Umbilical cord (tissue), 2 donors: Measurements from ENCODE around the gene ZBED4. TPM values are rescaled to one million over a fixed set of nuclear protein-coding genes. Genes with fewer than 3 reads are reported as not detected.
A peak's percentile ranks its signal among the peaks of the same experiment; 100 is the strongest.

Source experiments
- DNase-seq: peaks from one replicate; pipeline ENCODE4 v3.0.0-alpha.2; 2015; ENCODE audit warnings: low spot score
- total RNA-seq: library from RNA; depleted of rRNA; stranded (reverse); fragments of >200 nt; gene quantifications from one replicate; pipeline ENCODE4 v1.2.3, GENCODE V29; 2014; ENCODE audit warnings: low replicate concordance; ENCODE audit not compliant: insufficient read depth

Gene ZBED4
- total RNA-seq, 1 donor from 2014 or later, result 10.8 TPM

GRCh38 chr22:49900441-49901230 is 47.0 kb downstream of the ZBED4 start:
- no peak for DNase-seq

- no peak for DNase-seq
These were observed 47.8 kb downstream of the ZBED4 start for GRCh38 chr22:49901457-49901856.

DNA sequence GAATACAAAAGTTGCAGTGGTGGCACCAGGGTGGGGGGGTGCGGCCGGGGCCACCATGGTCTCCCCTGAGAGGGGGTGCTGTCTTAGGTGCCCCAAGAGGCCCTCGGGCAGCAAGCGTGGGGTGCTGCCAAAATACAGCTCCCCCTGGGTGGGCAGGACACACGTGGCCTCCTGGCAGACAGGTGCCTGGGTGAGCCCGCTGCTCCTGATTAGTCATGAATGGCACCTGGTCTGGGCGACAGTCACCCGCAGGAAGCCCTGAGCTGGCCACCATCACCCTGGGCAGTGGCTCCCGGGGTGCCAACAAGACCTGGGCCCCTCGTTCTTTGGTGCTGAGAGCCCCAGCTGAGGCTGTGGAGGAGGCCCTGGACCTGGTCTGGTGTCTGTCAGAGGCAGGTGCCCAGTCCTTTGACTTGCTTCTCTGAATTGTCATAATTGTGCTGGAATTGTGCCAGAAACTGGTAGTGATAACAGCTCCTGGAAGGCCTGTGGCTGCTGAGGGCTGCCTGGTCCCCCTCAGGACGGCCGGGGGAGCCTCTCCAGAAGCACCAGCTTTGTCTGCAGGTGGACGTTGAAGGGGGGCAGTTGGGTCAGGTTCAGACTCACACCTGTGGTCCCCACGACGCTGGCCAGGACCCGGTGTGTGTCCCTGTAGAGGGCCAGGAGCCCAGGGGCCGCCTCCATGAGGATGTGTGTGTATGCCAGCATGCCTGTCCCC is 49.8 kb downstream of the ZBED4 start:
- DNase-seq, result no peak

GRCh38 chr22:49904040-49904369 is 50.4 kb downstream of the ZBED4 start:
- DNase-seq, result no peak

- no peak for DNase-seq
These were observed 51.8 kb downstream of the ZBED4 start for GRCh38 chr22:49905465-49905864.

DNA sequence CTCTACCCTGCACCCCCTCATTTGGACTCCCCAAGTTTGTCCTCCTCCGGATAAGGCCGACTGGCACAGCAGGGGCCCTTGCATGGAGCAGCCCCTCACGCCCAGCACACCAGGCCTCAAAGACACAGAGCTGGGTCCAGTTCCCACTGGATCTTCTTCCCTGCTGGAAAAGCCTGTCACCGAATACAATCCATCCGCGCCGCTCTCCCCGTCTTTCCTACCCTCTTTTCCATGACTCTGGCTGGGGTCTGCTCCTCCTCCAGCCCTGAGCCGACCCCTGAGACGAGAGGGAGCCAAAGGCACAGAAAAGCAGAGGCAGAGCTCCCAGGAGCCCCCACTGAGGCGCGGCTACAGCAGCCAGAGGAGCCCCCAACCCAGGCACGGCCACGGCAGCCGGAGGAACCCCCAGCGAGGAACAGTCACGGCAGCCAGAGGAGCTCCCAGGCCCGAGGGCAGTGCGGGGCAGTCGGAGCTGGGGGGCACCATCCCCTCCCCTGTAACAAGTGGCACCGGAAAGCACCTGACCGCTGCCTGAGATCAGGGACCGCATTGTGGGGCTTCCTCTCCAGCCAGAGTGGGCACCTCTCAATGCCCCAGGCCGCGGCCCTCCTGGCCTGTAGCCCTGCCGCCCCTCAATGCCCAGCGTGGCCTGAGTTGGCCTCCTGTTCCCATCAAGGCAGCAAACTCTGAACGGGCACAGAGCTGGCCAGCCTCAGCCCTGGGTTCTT is 52.6 kb downstream of the ZBED4 start:
- no peak for DNase-seq

DNA sequence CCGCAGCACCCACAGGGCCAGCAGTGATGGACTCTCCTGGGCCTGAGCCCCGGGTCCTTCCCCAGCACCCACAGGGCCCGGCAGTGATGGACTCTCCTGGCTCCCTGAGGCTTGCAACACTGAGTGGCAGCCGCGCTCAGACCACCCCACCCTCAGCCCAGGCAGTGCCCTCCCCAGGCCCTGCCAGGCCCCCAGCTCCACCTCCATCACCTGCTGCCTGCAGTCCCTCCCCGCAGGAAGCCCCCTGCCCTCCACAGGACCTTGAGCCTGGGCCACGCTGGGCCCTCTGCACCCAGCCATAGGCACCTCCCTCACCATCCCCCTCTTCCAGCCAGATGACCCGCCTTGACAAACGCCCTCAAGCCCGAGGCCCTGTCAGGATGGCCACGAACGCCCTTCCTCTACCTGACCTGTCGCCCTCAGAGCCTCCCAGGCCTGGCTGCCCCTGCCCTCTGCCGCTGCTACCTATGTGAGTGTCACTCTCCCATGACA is 53.2 kb downstream of the ZBED4 start:
- no peak for DNase-seq

DNA sequence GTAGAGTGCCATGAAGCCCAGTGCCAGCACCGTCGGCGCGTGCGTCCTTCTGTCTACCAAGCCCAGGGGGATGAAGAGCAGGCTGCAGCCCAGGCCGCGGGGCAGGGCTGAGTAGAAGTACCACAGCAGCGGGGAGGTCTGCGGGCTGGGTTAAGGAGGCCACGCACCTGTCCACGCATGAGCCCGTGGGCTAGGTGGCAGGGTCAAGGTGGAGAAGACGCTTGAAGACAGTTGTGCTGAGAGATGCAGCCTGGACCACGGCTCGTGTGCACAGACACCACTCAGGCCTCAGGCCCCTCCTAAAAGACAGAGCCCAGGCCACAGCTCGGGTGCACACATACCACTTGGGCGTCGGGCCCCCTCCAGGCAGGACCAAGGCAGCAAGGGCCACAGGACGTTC is 54.2 kb downstream of the ZBED4 start:
- DNase-seq, result no peak

- no peak for DNase-seq
These were observed 56.0 kb downstream of the ZBED4 start for GRCh38 chr22:49909476-49910205.

GRCh38 chr22:49910229-49911155 is 56.8 kb downstream of the ZBED4 start:
- no peak for DNase-seq

- no peak for DNase-seq
These were observed 58.4 kb downstream of the ZBED4 start for GRCh38 chr22:49911881-49912625.

DNA sequence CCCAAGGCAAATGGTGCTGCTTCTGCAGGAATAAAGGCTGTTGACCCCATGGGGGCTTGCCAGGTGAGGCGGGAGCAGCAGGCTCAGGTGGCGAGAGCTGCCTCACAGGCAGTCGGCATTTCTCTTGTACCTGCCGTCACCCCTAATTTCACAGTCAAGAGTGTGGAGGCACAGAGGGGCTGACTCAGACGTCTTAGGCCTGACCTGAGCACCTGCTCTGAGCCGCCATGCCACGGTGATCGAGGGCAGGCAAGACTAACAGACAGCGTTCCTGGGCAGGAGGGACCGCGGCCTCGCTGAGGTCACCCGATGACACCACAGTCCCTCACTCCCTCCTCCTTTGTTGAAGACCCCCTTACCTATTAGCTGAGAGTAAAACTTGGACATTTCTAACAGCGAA is 59.4 kb downstream of the ZBED4 start:
- DNase-seq, result no peak

- no peak for DNase-seq
These were observed 59.8 kb downstream of the ZBED4 start for GRCh38 chr22:49913446-49913845.

DNA sequence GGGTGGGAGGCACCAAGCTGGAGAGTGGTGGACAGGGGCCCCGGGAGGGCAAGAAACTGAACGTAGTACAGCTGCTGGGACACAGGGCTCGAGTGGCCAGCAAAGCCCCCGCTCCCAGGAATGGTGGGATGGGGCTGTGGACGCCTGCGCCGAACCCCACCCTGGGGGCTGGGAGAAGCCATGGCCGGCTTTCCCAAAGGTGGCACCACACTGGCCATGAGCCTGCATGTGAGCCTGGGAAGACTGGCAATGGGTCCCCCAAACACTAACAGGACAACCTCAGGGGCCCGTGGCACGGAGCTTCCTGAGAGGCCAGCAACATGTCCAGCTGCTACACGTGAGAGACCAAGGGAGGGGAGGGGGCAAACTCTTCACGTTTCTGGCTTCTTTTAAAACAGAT is 60.6 kb downstream of the ZBED4 start:
- no peak for DNase-seq

DNA sequence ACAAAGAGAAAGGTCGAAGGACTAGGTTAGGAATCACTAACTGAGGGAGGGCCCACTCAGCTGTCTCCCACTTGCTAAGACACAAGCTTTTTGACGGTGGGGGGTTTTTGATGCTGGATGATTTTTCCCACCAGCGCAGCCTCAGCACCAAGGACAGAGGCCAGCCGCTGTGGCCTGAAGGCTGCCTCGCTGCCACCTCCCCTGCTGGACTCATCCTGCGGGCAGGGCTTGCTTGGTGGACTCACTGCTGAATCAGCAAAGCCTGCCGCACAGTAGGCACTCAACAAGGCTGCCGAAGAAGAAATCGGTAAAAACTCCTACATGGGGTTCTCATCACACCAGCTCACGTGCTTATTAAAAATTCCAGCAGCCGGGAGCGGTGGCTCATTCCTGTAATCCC is 62.0 kb downstream of the ZBED4 start:
- no peak for DNase-seq

GRCh38 chr22:49916831-49917230 is 63.2 kb downstream of the ZBED4 start:
- no peak for DNase-seq

- peak; percentile 98 for DNase-seq
These were observed 64.6 kb downstream of the ZBED4 start, which contains the start of the genes ALG12 and CRELD2 for GRCh38 chr22:49917974-49918910. ALG12 (minus strand) TSS chr22:49918438; CDS start chr22:49913765, 4,673 bp downstream. CRELD2 (plus strand) TSS chr22:49918634; CDS start chr22:49918770, 136 bp downstream.
